Stimulated activated CD8-positive, alpha-beta memory T cell treated with anti-CD3 and anti-CD28 coated beads, Interleukin-4, amount 100 ng/mL, for 24 hours (primary cell): Measurements from ENCODE around the gene ANO2.

Source experiments
- DNase-seq: peaks from one replicate; pipeline ENCODE4 v3.0.0-alpha.2; 2020; ENCODE audit warnings: low read depth

The ANO2 gene

DNA sequence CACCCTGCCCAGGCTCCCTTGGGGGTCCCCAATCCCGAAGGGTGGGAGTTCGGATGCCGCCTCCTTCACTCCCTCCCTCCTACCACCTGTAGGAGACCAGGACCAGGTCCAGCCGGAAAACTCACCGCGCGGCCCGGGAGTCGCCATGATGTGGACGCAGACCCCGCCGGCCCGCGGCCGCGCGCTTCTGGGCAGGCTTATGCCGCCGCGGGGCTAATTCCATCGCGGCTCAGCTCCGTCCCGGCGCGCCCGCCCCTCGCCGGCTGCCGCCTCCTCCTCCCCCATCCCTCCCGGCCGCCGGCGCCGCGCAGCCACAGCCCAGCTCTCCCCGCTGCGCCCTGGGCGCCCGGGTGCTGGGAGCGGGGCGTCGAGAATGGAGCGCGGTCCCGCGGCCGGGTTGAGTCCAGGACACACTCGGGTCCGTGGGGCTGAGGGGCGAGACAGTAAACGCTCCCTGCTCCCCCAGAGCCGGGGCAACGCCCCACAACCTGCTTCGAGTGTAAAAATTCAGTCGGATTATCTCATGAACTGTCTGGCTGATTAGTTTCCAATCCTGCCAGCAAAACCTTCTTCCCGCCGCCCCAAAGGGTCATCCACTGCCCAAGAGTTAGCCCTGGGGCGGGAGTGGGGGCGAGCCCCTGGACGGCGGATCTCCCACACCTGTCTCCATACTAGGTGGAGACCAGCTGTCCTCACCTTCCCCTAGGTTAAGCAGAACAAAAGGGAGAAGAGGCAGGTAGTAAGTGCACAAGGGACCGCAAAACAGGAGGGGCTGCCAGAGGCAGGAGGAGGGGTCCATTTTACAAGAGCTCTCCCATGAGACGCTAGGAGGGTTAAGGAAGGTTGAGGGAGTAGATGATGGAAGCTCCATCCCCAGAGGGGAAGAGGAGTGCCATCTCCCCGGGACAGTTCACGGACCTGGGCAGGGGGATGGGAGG, at the start of gene ANO2:
TSS of gene ANO2 (minus strand) at position 189 of the 938 bp plus-strand sequence. CDS start at position 147, 42 bp downstream.
- DNase-seq: no peak

DNA sequence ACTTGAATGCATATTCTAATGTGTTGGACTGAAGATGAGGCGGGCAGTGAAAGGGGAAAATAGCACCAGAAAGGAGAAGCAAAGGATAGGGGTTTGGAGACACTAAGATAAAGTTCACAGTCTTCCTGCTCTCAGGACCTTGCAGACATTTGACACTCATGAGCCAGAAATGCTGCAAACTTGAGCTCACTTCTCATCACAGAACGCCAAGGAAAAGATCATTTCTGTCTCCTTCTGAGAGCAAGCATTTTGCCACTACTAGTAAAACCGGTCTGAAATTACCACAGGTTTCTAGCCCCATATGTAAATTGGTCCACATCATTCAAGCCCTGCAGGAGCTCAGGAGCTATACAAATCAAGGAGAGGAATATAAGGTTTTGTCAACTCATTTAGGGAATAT, 44.6 kb upstream of the ANO2 start:
- no peak for DNase-seq

DNA sequence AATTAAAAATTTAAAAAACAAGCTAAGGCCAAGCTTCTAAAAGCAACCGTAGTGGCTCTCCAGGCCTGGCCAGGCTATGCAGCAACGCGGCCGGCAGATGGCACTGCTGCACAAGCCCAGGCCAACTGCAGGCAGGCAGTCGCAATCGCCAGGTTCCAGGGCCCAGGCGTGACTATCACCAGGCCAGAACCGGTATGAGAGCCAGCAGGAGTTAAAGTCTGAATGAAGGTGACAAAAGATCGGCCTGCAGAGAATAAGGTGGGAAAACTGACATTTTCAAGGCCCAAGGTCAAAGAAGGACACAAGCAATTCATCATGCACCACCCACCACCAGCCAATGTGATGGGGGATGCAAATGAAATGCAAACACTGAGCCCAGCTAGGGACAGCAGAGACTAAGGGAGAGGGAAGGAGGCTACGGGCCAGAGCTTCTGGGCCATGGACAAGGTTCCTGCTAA, 43.6 kb upstream of the ANO2 start:
- DNase-seq: peak; percentile 63

DNA sequence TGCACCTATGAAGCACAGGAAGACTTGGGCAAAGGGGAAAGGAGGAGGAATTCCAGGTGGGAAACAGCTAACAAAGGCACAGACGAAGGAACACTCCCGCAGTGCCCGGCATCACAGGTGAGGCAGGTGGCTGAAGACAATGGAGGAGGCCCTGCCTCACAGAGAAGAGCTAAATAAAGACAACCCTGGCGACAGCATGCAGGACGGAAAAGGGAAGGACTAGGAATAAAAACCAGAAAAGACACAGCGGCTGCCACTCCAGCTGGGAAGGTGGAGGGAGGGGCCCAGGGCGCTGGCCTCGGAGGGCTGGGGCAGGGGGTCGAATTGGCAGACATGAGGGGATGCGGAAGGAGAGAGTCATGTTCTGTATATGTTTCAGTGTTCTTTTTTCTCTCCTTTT, 43.0 kb upstream of the ANO2 start:
- no peak for DNase-seq

DNA sequence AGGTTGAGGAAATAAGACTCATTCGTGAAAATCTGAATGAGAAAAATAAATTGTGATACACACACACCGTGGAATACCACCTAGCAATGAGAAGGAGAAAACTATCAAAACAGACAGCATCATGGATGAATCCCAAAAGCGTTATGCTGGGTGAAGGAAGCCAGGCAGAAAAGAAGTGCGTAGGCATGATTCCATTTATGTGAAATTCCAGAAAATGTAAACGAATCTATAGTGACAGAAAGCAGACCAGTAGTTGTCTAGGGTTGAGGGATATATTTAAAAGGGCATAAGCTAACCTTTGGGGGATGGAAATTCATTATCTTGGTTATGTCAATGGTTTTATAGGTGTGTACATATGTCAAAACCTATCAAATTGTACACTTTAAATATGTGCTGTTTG, 42.5 kb upstream of the ANO2 start:
- no peak for DNase-seq

DNA sequence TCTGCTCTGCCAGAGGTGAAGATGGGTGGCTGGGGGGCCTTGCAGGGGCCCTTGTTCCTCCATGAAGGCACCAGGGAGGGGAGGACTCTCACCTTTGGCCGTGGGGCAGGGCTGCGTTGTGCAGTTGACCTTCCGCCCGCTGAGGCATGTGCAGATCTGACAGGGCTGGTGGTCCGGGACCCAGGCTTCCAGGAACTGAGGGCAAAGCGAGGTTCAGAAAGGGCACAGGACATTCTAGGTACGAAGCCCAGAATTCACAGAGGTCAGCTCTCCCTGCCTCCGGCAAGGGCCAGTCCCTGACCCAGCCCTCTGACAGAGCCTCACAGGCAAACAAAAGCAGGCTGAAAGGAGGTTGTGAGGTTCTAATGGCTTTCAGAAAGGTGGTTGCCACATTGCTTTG, 40.4 kb upstream of the ANO2 start:
- no peak for DNase-seq

DNA sequence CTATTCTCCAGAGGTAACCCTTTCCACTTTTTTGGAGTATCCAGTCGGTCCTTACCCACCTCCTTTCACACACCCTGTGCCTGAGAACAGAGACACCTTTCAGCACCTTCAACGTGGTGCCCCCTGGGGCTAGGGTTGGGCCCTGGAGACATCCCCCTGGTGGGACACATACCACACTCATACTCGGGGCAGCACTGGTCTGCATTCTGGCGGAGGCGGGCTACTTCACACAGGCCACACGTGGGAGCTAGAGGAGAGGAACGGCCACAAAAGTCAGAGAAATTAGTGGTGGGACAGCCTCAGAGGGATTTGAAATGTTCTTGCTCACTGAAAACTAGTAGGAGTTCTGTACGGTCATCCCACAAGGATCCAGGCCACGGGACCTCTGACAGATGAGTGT, 39.8 kb upstream of the ANO2 start:
- DNase-seq: no peak

DNA sequence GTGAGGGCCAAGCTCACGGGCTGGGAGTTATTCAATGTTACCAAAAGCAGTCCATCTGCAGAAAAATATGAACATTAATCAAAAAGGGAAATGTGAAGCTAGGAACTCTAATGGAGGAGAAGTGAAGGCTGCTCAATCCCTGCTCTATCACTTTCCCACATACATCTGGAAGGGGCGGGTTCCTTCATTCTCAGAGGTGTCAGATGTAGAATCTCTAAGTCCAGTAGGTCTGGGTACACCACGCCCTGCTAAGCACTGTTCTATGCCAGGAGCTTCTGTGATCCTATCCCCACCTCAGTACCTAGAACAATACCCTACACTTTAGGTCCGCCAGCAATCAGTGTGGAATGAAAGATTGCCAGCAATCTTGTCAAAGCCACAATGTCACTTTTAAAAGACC, 37.0 kb upstream of the ANO2 start:
- DNase-seq: no peak

DNA sequence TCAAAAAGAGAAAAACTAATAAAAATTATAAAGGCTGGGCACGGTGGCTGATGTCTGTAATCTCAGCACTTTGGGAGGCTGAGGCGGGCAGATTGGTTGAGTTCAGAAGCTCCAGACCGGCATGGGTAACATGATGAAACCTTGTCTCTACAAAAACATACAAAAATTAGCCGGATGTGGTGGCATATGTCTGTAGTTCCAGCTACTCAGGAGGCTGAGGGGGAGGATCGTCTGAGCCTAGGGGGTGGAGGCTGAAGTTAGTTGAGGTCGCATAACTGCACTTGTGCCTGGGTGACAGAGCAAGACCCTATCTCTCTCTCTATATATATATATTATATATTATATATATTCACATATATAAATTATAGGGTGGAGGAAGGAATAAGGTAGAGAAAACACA, 32.5 kb upstream of the ANO2 start:
- DNase-seq: no peak

DNA sequence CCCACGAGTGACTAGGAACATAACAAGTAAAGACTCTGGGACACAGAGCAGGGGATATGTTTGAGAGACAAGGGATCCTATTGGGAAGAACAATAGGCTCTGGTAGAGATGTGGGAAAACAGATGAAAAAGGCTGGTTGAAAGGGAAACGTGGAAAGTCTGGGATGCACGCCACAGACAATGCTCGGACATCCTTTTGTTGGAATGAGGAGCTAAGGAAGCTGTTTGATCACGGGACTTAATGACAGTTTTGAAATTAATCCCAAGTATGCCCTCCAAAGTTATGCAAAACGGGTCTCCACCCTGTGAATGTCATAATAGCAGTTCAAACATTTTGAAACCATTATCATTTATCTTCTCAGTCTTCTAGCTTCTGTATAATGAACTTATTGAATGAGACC, 31.7 kb upstream of the ANO2 start:
- no peak for DNase-seq

DNA sequence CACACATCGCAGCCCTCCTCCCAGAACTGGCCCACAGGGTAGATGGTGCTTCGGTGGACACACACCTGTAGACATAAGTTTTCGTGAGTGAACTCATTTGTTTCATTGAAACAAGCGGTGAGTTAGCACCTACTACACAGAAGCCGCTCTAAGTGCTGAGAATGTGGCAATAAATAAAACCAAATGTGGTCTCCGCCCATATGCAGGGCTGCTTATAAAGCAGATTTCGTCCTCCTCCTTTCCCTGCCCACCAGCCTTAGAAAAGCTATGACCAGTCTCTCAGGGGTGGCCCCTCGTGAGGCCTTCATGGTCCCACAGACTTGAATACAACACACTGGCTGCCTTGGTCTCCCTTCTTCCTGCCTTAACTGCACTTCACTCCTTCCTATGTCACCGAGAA, 31.1 kb upstream of the ANO2 start:
- DNase-seq: no peak

DNA sequence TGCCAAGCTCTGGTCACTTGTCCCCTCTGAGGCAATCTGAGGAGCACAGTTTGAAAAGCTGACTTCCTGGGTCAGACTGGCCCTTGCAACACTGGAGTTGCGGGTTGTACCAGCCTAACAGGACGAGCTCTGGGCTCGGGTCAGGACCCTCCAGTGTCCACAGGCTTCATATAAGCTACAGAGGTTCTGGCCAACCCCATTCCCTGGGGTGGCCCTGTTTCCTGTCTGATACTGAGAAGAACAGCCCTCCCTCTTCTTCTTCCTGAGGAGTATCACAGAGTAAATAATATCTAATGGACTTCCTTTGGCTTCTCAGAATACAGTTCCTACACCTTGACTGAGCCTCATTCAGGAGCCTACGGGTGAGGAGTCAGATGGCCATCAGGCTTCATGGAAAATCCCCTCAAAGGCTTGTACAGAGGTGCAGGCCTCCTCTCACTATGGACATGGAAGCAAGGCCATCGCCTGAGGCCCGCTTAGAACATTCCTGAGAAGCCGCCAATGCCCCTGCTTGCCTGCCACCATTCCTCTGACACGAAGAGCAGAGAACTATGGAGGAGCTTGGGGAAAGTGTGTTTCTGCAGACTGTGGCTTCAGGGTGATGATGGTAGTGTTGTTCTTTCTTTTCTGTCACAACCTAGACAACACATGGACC, 28.5 kb upstream of the ANO2 start:
- DNase-seq: no peak

DNA sequence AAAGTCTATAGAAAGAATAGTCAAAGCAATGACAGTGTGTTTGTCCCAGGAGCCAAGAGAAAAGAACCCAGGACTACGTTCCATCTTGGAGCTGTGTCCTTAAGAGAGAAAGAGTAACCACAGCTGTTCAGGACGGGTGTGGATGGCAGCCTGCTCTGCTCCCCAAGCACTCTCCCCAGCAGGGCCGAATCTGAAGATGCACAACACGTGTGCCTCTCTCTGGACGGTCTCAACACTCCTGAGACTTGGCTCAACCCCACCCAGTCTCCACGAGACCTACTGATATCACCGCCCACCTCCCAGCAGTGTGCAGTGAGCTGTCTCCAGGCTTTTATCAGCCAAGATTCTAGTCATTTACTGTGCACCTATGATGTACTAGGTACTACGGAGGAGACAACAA, 27.3 kb upstream of the ANO2 start:
- no peak for DNase-seq

DNA sequence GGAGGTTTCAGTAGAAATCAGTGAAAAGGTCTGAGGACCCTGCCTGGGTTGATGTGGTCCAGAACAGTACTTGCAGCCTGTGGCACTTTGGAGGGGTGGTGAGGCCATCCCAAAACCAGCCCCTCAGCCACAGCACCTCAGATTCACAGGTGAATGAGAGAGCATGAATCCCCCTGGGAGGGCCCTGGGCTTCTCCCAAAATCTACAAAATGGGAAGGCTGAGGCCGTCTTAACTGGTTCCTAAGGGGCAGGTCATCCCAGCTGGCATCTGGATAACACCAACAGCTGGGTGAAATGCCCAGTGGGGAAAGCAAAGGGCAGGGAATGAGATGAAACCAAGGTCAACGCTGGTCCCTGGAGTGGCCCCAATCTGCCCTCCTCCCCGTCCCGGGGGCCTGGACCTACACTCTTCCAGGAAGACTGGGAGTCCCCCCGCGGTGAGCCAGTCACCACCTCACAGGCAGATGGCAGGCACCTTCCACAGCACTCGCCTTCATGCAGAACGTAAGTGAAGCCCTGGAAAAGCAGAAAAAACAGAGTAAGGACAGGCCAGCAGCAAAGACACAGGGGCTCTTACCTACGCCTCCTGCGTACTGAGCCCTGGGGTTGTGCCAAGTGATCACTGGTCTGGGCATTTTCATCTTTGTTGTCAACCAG, 26.3 kb upstream of the ANO2 start:
- DNase-seq: no peak

DNA sequence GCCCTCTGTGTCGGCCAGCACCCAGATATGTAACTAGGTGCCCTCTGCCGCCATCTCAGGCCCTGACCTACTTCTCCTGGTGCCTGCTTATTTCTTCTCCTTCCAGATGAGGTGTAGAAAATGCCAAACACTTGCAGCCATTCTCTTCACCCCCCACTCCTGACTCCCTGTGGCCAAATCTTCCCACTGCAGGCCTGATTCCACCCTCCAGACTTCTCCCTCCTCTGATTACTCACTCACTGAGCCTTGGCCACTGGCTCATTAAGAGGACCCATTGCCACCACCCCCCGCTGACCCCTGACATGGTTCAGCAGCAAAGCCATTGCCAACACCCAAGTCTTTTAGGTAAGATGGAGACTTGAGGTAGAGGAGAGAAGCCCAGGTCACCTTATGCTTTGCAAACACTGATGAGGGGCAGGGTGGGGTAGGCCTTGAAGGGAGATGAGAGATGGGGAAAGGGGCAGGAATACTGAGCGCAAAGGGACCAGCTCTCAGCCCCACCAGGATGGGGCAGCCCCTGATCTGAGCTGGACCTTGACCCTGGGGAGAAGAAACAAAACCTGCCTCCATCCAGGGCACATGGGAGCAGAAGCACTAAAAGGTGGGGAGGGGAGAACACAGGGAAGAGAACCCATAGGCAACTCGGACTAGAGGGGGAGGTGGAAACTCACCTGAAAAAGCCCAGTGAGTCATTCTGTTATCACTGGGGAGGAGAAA, 25.1 kb upstream of the ANO2 start:
- DNase-seq: no peak

DNA sequence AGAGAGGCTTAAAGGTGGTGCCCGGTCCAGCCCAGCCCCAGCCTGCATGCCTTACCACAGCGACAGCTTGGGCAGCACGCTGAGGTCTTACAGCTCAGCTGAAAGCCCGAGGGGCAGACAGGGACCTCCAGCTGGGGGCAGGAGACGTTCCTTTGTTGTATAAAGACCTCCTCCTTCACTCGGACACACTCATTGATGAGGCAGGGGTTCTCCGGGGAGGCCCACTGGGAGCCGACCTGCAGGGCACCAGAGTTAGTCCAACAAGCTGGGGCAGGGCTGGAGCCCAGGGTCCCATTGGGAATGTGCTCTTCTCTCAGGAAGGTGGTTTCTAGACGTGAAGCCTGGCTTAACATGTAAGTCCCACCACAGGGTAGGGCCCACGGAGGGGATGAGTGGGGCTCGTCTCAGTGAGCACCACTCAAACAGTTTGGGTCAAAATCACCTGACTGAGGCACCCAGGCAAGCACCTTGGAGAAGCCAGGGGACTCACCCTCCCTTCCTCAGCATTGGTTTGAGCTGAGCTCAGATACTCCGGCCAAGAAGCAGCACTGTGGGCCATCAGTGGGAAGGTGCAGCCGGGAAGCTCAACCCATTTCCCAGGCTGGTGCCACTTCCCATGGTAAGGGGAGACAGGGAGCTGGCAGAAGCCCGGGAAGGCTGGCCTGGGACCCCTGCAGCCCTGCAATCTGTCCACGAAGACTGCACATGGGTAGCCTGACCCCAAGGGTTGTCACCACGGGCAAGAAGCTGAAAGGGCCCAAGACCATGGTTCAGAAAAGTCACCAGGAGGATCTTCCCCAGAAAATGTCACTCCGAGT, 24.3 kb upstream of the ANO2 start:
- no peak for DNase-seq

DNA sequence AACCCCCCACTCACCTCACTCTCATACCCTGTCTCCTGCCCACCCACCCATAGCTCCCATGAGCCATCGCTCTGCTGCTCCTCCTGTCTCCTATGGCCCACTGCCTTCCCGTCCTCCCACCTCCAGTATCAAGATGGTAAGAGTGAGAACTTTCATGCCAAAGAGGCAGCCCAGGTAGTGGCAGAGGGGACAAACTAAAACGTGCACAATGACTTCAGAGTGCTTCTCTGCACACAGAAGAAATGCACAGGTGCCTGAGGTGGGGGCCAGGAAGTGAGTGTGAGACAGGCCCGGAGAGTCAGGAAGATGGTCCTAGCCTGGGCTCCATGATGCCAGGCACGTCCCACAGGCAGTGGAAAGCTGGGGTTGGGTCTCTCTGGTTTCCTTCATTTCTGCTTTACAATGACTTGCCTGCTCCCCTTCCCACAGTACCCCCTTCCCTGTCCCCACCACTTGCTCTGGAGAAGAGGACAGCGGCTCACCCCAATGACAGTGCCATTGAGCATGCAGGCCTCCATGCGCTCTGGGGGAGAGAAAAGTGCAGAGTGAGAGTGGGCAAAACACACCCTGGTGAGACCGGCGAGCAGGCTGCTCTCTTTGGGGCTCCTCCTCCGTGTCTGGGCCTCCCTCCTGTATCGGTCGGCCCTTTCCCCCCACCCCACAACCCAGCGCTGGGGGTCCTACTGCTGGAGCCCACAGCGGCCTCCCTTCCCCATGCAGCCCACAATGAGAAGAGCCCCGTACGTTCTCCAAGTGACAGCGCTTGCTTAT, 22.8 kb upstream of the ANO2 start:
- no peak for DNase-seq

DNA sequence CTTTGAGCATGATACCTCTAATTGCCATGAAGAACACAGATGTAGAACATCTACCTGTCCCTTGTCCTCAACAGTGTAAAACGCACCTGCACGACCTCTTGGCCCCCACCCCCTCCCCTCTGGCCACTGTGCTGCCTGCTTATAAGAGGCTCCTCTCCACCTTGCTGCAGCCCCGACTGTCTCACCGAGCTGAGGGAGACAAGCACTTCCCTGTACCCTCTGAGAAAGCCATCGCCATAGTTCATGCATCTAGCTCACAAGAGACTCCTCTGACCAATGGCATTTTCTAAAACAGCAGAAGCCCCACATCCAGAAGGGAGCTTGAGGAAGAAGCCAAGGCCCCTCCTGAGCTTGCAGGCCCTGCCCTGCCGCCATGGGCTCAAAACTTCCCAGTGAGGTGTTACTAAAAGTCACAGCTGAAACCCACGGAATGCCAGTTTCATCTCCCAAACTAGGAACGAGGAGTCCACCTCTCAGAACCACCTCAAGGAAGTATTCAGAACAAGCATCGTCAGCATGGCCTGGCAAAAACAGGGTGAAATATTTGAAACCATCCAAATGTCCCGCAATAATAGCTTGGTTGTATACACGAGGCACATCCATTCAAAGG, 21.5 kb upstream of the ANO2 start:
- no peak for DNase-seq

DNA sequence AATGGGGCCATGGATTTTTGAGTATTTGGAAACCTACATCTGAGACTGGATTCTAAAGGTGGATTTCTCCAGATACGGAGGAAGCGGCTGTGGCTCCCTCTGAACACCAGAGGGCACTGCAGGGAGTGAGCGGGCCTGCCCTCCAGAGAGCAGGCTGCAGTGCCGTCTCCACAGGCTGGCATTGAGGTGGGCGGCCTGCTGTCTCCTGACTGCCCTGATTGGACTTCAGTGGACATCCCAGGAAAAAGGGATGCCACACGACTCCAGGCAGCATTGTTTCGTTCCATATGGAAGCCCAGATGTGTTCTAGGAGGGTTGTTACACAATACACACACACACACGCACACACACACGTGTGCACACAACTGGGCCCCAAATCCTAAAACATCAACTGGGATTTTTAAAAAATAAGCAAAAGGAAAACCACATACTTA, 20.9 kb upstream of the ANO2 start:
- peak; percentile 19 for DNase-seq
